Measurements from ENCODE around the gene APOL1.

DNA sequence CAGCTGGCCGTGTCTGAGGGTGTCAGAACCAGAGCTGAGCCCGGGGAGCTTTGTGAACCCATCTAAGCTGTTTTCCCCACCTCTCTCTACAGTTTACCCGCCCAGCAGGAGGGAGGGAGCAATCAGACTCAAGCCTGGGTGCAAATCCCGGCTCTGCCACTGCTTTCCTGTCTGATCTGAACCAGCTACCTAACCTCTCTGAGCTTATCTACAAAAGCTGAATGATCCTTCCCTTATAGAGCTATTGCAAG lies 13.9 kb upstream of the APOL1 start:
- TF ChIP-seq POLR2AphosphoS5 (IDR thresholded peaks at IDR 0.05; ENCODE audit: low read depth, low read length), result no peak
- TF ChIP-seq, protein P1, sequence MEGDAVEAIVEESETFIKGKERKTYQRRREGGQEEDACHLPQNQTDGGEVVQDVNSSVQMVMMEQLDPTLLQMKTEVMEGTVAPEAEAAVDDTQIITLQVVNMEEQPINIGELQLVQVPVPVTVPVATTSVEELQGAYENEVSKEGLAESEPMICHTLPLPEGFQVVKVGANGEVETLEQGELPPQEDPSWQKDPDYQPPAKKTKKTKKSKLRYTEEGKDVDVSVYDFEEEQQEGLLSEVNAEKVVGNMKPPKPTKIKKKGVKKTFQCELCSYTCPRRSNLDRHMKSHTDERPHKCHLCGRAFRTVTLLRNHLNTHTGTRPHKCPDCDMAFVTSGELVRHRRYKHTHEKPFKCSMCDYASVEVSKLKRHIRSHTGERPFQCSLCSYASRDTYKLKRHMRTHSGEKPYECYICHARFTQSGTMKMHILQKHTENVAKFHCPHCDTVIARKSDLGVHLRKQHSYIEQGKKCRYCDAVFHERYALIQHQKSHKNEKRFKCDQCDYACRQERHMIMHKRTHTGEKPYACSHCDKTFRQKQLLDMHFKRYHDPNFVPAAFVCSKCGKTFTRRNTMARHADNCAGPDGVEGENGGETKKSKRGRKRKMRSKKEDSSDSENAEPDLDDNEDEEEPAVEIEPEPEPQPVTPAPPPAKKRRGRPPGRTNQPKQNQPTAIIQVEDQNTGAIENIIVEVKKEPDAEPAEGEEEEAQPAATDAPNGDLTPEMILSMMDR (IDR thresholded peaks at IDR 0.05), result no peak
- no peak for TF ChIP-seq SIN3A (IDR thresholded peaks at IDR 0.05; ENCODE audit: borderline replicate concordance, insufficient read depth, low read depth, low read length)

Data from Panc1 (cell line).